GM23248 (cell line): ENCODE data around the gene IGFBP6.

Experiments
- EZH2 ChIP-seq: fragments of 200-600 bp; sonication (generic); IDR thresholded peaks from 2 replicates; pipeline ENCODE4 v1.6.1; 2018; ENCODE audit warnings: antibody characterized with exemption, mild to moderate bottlenecking; ENCODE audit not compliant: insufficient read depth, poor library complexity, severe bottlenecking
- EZH2phosphoT487 ChIP-seq: fragments of 200-600 bp; sonication (generic); IDR thresholded peaks from 2 replicates; pipeline ENCODE4 v1.6.1; 2018; ENCODE audit warnings: antibody characterized with exemption, moderate library complexity, mild to moderate bottlenecking, low read depth; ENCODE audit not compliant: insufficient read depth

GRCh38 chr12:53143355-53143754 lies 45.9 kb downstream of the IGFBP6 start:
- no peak for TF ChIP-seq EZH2phosphoT487
- no peak for TF ChIP-seq EZH2
